Caco-2 (cell line): ENCODE measurements around the gene LIFR. TPM values are rescaled to one million over a fixed set of nuclear protein-coding genes. Genes with fewer than 3 reads are reported as not detected.

Experiments
- BruUV-seq: library from RNA; stranded (reverse); fragments of 400-500 nt; replicated peaks from 2 replicates; lab custom pipeline; 2021; lab: Mats Ljungman, UMichigan
- CTCF ChIA-PET: fragments of 300-600 bp; sonication (Branson Sonifier 250); formaldehyde crosslinking; loops from one replicate; lab custom pipeline; 2022; ENCODE audit warnings: antibody characterized with exemption; lab: Charles Lee
- POLR2A ChIA-PET: fragments of 300-600 bp; sonication (Branson Sonifier 250); formaldehyde crosslinking; loops from one replicate; lab custom pipeline; 2022; ENCODE audit warnings: antibody characterized with exemption; lab: Charles Lee
- DNase-seq, 2 experiments: peaks; one replicate each; pipeline versions ENCODE4 v3.0.0 to v3.0.0-alpha.2; 2020 to 2022
- H3K27me3 ChIP-seq: replicated peaks from 2 replicates; pipeline ENCODE4 v1.6.0; 2011; ENCODE audit warnings: low read length; ENCODE audit not compliant: control insufficient read depth, insufficient read depth
- H3K36me3 ChIP-seq: 2 replicates; pipeline ENCODE4 v1.5.1; 2011; ENCODE audit warnings: low read length; ENCODE audit not compliant: control insufficient read depth, insufficient read depth
- H3K4me1 ChIP-seq: fragments of 250-450 bp; sonication (Bioruptor Pico); 2 replicates; pipeline ENCODE4 v1.5.1; 2020; ENCODE audit warnings: mild to moderate bottlenecking
- H3K4me3 ChIP-seq: 2 replicates; pipeline ENCODE4 v1.5.1; 2011; ENCODE audit warnings: low read depth, mild to moderate bottlenecking, control low read depth, low read length
- H3K9me3 ChIP-seq: fragments of 250-450 bp; sonication (Bioruptor Pico); 2 replicates; pipeline ENCODE4 v1.5.1; 2020; ENCODE audit warnings: mild to moderate bottlenecking, moderate library complexity
- H3K27ac Mint-ChIP-seq: one replicate; pipeline ENCODE4 v1.8.0; 2022; ENCODE audit warnings: mixed read lengths; ENCODE audit not compliant: unreplicated experiment
- H3K27me3 Mint-ChIP-seq: one replicate; pipeline ENCODE4 v1.8.0; 2022; ENCODE audit warnings: mixed read lengths; ENCODE audit not compliant: insufficient read depth, unreplicated experiment
- H3K36me3 Mint-ChIP-seq: one replicate; pipeline ENCODE4 v1.8.0; 2022; ENCODE audit warnings: mild to moderate bottlenecking, mixed read lengths; ENCODE audit not compliant: insufficient read depth, unreplicated experiment
- H3K4me1 Mint-ChIP-seq: one replicate; pipeline ENCODE4 v1.8.0; 2022; ENCODE audit warnings: low read depth, mixed read lengths; ENCODE audit not compliant: unreplicated experiment
- H3K4me3 Mint-ChIP-seq: one replicate; pipeline ENCODE4 v1.8.0; 2022; ENCODE audit warnings: mild to moderate bottlenecking, moderate library complexity, mixed read lengths; ENCODE audit not compliant: unreplicated experiment
- H3K9me3 Mint-ChIP-seq: one replicate; pipeline ENCODE4 v1.8.0; 2022; ENCODE audit warnings: mixed read lengths; ENCODE audit not compliant: unreplicated experiment
- intact Hi-C: fragments of 100-400 bp; cut with micrococcal nuclease; formaldehyde crosslinking; loops from one replicate; pipeline ENCODE4 v1.10.0; 2022; ENCODE audit not compliant: unreplicated experiment
- total RNA-seq: library from RNA; stranded (reverse); gene quantifications from 2 replicates; pipeline ENCODE4 v1.2.3, GENCODE V29; 2022
- TF ChIP-seq, protein P1 (sequence below), 2 experiments: fragments of 200-600 bp in 1 of 2; IDR thresholded peaks; 1 replicate in 1 of 2; 2 replicates in 1 of 2; pipeline versions ENCODE4 v1.5.1 to v1.8.0; 2011 to 2022; ENCODE audit warnings: antibody characterized with exemption in 1 of 2, control low read depth in 1 of 2, inconsistent platforms in 1 of 2, low read depth in 1 of 2, low read length in 1 of 2, mild to moderate bottlenecking in 1 of 2, moderate library complexity in 1 of 2; ENCODE audit not compliant: insufficient read depth in 1 of 2, severe bottlenecking in 1 of 2, unreplicated experiment in 1 of 2

LIFR gene
- total RNA-seq, 1 experiment from 2014 or later, result 5.1 TPM

DNA sequence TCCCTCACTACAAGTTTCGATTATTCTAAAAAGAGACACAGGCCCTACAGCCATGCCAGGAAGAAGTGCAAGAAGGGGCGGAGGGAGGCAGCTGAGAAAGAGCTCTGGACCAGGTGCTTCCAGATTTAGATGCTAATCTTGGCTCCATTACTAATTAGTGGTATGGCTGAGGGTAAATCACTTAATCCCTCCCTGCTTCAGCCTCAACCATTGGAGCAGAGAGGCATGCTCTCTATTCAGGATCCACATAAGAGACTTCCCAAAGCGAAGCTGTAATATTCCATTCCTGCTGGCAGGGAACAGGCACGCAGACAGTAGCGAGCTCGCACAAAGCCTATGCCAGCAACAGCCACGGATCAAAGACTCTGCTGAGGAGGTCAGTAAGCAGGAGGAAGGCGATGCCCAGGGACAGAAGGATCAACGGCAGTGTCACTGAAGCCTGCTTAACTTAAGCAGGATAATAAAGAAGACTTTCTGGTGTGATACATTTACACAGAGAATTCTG lies 24.2 kb downstream of the LIFR start:
- Mint-ChIP-seq H3K27ac (no peak overlapping the region), H3K4me1 (peaks cover 16% of the 10 kb centered on the region), H3K9me3 (peaks cover 10% of the 10 kb centered on the region), H3K4me3 (no peak overlapping the region), H3K27me3 (no peaks in the 10 kb centered on the region), H3K36me3 (peaks cover 7% of the 10 kb centered on the region)
- Histone ChIP-seq H3K36me3 (no peaks in the 10 kb centered on the region), H3K4me3 (no peak overlapping the region), H3K4me1 (peaks cover 29% of the 10 kb centered on the region), H3K9me3 (peaks cover 9% of the 10 kb centered on the region), H3K27me3 (no peaks in the 10 kb centered on the region)
- BruUV-seq, result no TSS peak
- intact Hi-C loops, result no loop called here
- TF ChIP-seq, protein P1, sequence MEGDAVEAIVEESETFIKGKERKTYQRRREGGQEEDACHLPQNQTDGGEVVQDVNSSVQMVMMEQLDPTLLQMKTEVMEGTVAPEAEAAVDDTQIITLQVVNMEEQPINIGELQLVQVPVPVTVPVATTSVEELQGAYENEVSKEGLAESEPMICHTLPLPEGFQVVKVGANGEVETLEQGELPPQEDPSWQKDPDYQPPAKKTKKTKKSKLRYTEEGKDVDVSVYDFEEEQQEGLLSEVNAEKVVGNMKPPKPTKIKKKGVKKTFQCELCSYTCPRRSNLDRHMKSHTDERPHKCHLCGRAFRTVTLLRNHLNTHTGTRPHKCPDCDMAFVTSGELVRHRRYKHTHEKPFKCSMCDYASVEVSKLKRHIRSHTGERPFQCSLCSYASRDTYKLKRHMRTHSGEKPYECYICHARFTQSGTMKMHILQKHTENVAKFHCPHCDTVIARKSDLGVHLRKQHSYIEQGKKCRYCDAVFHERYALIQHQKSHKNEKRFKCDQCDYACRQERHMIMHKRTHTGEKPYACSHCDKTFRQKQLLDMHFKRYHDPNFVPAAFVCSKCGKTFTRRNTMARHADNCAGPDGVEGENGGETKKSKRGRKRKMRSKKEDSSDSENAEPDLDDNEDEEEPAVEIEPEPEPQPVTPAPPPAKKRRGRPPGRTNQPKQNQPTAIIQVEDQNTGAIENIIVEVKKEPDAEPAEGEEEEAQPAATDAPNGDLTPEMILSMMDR (IDR thresholded peaks at IDR 0.05; ENCODE audit: insufficient read depth in 1 of 2, low read depth in 1 of 2, low read length in 1 of 2, severe bottlenecking in 1 of 2, unreplicated experiment in 1 of 2), result no peak
- CTCF ChIA-PET, result interaction anchor here (0.6 kb wide), 1 partner anchor 91 kb away, joined by 3 read pairs; no protein-coding TSS in a partner anchor
- no peak for DNase-seq
- POLR2A ChIA-PET, result no interaction called here

DNA sequence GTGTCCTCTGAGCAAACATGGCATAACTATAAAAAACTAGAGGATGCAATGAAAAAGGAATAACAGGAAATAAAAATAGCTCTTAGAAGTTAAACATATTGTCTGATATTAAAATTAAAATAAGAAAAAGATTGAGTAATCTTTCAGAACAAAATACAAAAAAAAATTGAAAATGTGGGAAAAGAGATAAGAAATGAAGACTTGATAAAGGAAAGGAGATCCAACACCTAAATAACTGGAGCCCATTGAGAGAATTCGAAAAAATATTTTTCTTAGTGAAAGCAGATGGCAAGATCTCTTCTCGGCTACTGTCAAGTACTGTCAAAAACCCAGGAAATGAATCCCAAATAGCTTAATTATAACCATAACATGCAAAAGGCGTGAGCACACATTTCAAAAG lies 24.9 kb downstream of the LIFR start:
- peaks cover 16% of the 10 kb centered on the region for H3K4me1 Mint-ChIP-seq
- Histone ChIP-seq H3K4me1 (peaks cover 29% of the 10 kb centered on the region), H3K9me3 (peaks cover 9% of the 10 kb centered on the region), H3K27me3 (no peaks in the 10 kb centered on the region), H3K36me3 (no peaks in the 10 kb centered on the region), H3K4me3 (no peak overlapping the region)
- H3K9me3 Mint-ChIP-seq, result peaks cover 10% of the 10 kb centered on the region
- intact Hi-C loops, result no loop called here
- no TSS peak for BruUV-seq
- H3K27ac Mint-ChIP-seq, result no peak overlapping the region
- no peak for DNase-seq
- CTCF ChIA-PET, result no interaction called here
- no peak overlapping the region for H3K4me3 Mint-ChIP-seq
- H3K27me3 Mint-ChIP-seq, result no peaks in the 10 kb centered on the region
- H3K36me3 Mint-ChIP-seq, result peaks cover 7% of the 10 kb centered on the region
- POLR2A ChIA-PET, result no interaction called here
- TF ChIP-seq, protein P1 (IDR thresholded peaks at IDR 0.05; ENCODE audit: insufficient read depth in 1 of 2, low read depth in 1 of 2, low read length in 1 of 2, severe bottlenecking in 1 of 2, unreplicated experiment in 1 of 2), result no peak

DNA sequence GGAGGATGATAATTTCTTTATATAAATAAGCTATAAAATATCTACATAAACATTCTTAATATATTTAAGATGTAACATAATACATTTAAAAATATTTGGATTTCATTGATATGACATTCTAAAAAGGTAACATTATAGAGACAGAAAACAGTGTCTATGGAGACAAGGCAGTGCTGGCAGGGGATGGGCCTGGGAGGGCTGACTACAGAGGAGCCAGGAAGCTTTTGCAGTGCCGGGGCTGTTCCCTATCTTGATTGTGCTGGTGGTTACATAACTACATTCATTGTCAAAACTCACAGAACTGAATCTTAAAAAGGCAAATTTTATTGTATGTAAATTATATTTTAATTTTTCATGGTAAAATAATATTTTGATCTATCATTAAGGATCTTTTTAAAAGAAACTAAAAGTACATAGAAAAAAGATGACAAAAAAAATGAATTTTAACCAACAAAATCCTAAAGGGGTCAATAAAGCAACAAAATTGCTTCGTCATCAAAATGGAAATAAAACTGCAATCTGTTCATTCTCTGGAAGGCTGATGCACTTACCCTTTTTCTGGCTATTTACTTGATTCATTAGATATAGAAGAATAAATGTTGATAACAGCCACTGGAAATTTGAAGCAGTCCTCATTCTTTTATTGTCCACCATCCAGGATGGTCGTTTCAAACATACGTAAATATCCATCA lies 26.3 kb downstream of the LIFR start:
- Histone ChIP-seq H3K4me3 (no peak overlapping the region), H3K36me3 (no peaks in the 10 kb centered on the region), H3K27me3 (no peaks in the 10 kb centered on the region), H3K9me3 (peaks cover 9% of the 10 kb centered on the region), H3K4me1 (peaks cover 23% of the 10 kb centered on the region)
- Mint-ChIP-seq H3K36me3 (peaks cover 7% of the 10 kb centered on the region), H3K27me3 (no peaks in the 10 kb centered on the region), H3K4me1 (peaks cover 16% of the 10 kb centered on the region), H3K9me3 (peaks cover 10% of the 10 kb centered on the region), H3K4me3 (no peak overlapping the region), H3K27ac (no peak overlapping the region)
- POLR2A ChIA-PET, result no interaction called here
- CTCF ChIA-PET, result no interaction called here
- BruUV-seq, result no TSS peak
- intact Hi-C loops, result no loop called here
- TF ChIP-seq, protein P1 (IDR thresholded peaks at IDR 0.05; ENCODE audit: insufficient read depth in 1 of 2, low read depth in 1 of 2, low read length in 1 of 2, severe bottlenecking in 1 of 2, unreplicated experiment in 1 of 2), result no peak
- DNase-seq, result no peak
